Activated T-cell treated with anti-CD3 and anti-CD28 coated beads, Interleukin-2, amount 50 U/mL, for 1 hour (primary cell): ENCODE measurements around the gene DLK1.

ENCODE experiments used
- DNase-seq: peaks from one replicate; pipeline ENCODE4 v3.0.0-alpha.2; 2020

DLK1 gene

DNA sequence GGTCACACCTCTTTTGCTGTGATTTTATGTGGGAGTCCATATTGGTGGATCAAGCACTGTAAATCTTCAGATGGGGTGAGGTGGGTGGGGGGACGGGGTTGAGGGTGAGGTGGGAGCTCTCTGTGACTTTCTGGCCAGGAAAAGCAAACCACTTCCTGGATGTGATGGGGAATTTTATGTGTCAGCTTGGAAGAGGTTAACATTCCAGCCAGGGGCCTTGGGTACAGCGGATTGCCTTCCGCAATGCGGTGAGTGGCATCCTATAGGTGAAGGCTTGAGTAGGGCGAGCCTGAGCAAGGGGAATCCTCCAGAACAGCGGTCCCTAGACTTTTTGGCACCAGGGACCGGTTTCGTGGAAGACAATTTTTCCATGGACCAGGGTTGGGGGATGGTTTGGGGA lies 36.2 kb downstream of the DLK1 start:
- DNase-seq, result no peak

DNA sequence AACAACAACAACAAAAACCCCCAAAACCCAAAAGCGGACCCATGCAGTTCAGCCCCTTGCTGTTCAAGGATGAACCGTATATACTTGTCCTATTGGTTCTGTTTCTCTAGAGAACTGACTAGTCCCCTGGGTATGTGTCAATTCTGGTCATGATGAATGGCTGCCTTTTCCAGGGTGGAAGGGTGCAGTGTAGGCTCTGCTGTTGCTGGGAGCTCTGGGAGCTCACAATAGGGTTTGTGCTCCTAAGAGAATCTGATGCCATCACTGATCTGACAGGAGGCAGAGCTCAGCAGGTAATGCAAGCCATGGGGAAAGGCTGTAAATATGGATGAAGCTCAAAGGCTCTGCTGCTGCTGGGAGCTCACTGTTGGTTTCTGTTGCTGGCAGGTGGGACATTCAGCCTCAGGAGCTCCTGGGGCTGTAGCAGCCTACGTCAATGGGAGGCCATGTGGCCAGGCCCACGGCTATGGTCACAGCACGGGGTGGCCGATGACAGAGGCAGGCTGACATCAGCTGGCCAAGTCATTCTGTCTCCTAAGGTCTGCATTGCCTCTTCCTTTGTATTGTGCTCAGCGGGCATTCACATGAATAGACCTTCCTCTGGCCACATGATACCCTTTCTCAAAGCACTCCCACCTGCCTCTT lies 37.9 kb downstream of the DLK1 start:
- DNase-seq, result no peak

- DNase-seq, result no peak
Observed at GRCh38 chr14:100765296-100765695, 38.6 kb downstream of the DLK1 start.

GRCh38 chr14:100765991-100766390 lies 39.3 kb downstream of the DLK1 start:
- no peak for DNase-seq

GRCh38 chr14:100767003-100767787 lies 40.5 kb downstream of the DLK1 start:
- no peak for DNase-seq

DNA sequence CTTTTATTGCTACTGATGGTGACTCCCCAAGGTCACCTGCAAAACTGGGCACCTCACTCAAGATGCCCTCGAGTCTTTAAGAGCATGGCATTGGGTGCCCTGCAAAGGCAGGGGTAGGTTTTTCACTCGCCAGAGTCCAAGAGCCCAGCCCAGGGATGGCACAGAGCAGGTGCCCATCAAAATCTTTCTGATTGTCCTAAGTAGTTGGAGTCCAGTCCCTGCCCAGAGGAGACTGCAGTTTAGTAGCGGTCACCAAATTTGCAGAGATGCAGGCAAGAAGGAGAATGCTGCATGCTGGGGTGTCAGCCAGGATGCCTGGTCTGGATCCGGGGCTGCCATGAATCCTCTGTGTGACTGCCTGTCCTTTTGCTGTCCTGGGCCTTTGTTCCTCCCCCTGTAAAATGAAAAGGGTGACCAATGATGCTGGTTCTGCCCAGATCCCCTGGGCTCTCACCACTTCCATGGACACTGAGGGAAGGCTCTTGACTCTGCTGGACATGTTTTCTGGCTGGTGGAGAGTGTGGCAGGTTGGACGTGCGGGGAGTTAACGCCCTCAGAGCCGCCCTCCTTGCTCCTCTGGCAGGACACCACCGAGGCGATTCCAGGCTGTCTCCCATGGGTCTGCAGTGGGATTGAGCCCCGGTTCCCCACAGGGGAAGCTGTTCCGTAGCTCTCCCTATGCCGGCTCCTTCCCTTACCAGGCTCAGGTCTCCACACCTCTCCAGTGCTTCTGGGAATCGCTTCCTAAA lies 41.3 kb downstream of the DLK1 start:
- no peak for DNase-seq

DNA sequence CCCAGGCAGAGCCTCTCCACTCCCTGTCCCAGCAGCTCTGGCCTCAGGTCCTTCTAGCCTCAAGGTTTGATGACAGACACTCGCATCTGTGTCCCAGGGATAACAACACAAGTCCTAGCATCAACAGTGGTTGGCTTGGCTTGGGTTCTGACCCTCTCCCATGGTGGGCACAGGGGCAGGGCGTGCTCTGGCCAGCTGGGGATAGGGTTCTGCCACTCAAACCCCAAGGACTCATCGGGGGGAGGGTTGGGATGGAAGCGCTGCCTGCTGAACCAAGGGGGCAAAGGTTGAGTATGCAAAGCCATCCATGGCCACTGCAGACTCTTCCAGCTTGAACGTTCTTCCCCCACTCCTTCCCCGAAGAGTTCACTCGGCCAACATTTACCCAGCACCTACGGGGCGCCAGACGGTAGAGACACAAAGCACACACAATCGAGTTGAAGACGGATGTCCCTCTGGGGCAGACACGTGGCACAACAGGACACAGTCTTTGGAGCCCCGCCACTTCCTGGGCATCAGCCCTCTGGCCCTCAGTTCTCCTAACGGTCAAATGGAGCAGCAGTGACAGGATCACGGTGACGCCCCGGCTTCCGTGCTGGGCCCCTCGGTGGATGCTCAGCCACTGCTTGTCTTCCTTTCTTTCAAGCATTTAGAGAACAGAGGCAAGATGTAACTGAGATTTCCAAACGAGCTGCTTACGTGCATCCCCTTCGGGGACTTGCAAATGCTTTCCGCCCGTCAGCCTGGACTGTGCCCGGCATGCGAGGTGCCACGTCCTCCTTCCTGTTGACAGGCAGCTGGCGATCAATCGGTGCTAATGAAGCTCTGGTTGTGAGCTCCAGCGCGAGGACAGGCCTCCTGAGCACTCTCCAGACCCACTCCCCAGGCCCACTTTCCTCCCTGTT lies 42.6 kb downstream of the DLK1 start:
- no peak for DNase-seq

- no peak for DNase-seq
Observed at GRCh38 chr14:100770046-100770445, 43.4 kb downstream of the DLK1 start.

DNA sequence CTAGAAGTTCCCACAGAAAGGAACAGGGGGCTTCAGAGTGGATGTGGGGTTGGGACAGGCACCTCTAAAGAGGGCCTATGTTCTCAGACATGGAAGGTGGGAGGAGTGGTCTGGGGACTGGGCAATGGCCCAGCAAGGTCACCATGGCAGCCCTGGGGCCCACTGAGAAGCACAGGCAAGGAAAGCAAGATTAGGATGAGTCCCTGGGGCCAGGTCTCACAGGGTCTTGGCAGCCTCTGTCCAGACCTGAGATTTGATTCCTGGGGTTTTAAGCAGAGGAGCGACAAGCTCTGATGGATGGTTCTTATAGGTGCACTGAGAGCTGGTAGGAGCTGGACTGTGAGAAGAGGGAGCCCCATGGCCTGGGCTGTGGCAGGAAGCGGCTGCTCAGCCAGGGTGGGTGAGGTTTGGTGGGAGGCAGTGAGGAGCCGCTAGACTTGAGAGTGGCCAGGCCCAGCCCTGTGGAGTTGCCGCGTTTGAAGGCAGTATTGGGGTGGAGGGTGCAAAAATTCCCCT lies 44.0 kb downstream of the DLK1 start:
- DNase-seq, result no peak

- no peak for DNase-seq
Observed at GRCh38 chr14:100771121-100771800, 44.6 kb downstream of the DLK1 start.

DNA sequence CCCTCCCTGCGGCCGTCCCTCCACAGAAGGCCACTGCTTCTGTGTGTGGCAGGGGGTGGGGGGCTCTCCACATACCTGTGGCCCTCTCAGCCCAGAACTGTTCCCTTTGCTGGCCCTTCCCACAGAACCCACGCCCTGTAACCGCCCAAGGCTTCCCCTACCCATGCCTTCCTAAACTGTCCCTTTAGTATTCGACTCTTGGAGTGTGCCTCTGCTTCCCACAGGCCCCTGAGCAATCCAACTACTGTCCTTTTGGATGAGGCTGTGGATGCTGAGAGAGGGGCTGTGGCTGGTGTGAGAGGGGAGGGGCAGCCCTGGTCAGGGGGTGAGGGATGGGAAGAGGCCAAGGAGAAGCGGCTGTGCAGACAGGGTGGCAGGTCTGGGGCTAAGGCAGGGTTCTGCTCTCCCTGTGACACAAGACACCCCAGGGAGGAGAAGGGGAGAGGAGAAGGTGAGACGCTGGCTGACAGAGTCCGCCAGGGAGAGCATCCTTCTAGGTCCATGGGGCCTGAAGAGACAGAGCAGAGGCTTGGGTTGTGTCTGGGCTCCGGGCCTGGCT lies 46.0 kb downstream of the DLK1 start:
- DNase-seq, result no peak

DNA sequence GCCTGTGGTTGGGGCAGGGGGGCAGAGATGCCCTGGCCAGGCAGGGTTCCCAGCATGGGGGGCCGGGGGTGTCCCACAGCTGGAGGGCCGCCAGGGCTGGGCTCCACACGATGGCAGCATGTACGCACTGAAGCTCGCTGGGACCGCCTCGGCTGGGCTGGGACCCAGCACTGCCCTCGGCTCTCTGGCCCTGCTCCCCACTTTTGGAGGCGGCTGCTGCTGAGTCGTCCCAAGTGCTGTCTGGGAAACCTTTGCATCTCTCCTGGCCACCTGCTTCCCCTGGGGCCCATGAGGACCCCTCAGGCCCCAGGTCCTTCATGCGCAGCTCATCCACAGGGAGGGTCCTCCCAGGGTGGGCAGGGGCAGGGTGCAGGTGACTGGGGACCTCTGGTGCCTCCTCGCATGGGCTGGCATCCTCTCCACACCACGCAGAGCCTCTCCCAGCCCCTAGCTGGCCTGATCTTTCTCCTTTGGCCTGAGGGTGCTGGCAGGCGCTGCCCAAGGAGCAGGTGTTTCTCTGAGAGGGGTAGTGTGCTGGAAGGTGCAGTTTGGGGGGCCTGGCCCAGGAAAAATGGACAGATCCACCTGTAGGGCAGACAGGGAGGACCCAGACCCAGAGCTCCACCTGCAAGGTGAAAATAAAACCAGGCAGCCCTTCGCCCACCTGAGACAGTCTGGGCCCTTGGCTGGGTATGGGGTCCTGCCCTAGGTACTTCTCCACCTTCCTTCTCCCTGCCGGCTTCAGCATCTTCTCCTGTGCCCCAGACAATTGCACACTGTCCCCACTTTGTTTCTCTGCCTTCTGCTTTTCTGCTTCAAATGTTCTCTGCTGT lies 46.9 kb downstream of the DLK1 start:
- no peak for DNase-seq

- no peak for DNase-seq
Observed at GRCh38 chr14:100774164-100774537, 47.5 kb downstream of the DLK1 start.

DNA sequence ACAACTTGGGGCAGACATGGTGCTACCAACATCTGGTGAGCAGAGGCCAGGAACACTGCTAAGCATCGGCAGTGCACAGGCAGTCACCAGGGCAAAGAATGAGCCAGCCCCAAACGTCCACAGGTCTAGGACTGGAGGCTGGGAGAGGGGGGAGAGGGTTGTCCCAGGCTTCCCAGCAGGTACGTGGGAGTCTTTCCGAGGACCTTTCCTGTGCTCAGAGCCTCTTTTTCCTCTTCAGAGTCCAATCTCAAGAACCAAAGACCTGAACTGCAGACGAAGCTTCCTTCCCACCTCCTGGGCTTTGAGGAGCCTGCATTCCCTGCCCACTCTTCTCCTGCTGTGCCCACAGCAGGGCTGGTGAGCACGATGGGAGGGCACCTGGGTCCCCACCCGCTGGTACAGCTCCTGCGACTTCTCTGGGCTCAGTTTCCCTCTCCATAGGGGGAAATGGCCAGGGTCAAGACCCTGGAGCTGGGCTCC lies 48.7 kb downstream of the DLK1 start:
- no peak for DNase-seq

DNA sequence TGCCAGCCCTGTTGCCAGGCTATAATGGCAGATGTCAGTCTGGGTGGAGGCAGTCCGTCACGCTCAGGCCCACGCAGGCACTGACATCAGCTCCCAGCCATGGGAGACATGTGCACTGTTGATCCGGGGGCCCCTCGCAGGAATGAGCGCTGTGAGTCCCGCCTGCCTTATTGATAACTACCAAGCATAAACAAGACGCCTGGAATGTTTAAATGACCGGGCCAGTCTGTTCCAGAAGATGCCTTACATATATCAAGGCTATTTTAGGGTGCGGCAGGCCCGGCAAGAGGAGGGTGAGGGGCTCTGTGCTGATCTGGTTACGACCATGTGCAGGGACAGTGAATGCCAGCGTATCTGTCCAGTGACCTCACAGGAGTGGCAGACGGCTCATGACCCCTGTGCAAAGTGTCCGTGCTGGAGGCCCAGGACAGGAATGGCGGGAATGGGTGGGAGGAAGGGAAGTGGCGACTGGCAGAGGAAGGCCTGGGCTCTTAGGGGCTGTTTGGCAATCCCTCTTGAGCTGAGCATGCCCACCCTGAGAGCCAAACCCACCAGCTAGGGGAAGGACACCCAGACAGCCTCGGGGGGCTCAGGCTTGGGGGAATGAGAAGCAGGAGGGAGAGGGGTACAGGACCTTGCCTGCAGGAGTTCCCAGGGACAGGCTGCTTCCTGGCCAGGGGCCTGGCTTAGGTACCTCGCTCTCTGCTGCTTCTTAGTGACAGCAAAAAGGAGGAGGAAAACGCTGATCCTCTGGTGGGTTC lies 49.3 kb downstream of the DLK1 start:
- DNase-seq, result no peak

DNA sequence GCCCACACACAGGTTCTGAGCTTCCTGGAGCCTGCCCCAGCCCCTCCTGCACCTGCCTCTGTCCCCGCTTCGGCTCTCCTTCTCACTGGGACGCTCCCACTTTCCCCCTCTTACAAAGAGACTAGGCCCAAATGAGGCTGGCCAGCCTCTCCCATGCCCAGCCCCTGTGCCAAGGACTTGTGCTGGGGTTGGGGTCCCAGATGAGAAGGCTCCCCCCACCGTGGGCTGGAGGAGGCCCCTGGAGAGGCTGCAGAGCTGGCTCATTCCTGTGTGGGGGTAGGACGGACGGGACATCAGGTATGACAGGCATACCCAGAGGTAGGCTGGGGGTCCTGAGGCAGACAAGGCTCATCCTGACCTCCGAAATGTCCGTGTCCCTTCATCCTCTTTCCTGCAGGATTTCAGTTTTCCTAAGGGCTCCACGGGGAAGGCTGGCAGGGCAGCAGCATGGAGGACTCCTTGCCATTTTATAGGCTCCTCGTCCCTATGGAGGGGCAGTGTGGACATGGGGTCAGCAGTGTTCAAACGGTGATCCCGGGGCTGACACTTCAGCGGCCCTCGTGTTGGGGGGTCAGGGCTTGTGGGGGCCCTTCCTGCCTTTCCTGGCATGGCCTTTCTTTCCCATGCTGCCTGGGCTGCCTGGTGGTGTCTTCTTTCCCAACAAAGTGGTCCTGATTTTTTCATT lies 50.1 kb downstream of the DLK1 start:
- no peak for DNase-seq

GRCh38 chr14:100777366-100777817 lies 50.7 kb downstream of the DLK1 start:
- no peak for DNase-seq

GRCh38 chr14:100777818-100778525 lies 51.3 kb downstream of the DLK1 start:
- DNase-seq, result no peak

GRCh38 chr14:100778526-100778882 lies 51.8 kb downstream of the DLK1 start:
- no peak for DNase-seq
